Muscle of leg (tissue), 11 donors: ENCODE measurements around the gene ARL13B. TPM values are rescaled to one million over a fixed set of nuclear protein-coding genes. Genes with fewer than 3 reads are reported as not detected.
"Not testable (repeated sequence)": the region's sequence is repeated elsewhere in the genome, so short reads cannot be mapped to it uniquely, and the experiment has no call there.

Source experiments
- DNase-seq: peaks from one replicate; pipeline ENCODE4 v3.0.0; 2013
- H3K27ac ChIP-seq: one replicate; pipeline ENCODE4 v1.5.1; 2013; ENCODE audit warnings: mild to moderate bottlenecking, low read length, control low read depth
- H3K27me3 ChIP-seq: one replicate; pipeline ENCODE4 v1.6.1; 2013; ENCODE audit warnings: low read length; ENCODE audit not compliant: control insufficient read depth, insufficient read depth
- H3K36me3 ChIP-seq: one replicate; pipeline ENCODE4 v1.6.1; 2013; ENCODE audit warnings: low read length; ENCODE audit not compliant: control insufficient read depth, insufficient read depth
- H3K4me1 ChIP-seq: one replicate; pipeline ENCODE4 v1.6.1; 2013; ENCODE audit warnings: low read length; ENCODE audit not compliant: control insufficient read depth, insufficient read depth
- H3K4me3 ChIP-seq: one replicate; pipeline ENCODE4 v1.5.1; 2013; ENCODE audit warnings: low read length, control low read depth
- H3K9me3 ChIP-seq: replicated peaks from 2 replicates; pipeline ENCODE4 v1.6.1; 2013; ENCODE audit warnings: low read depth, low read length; ENCODE audit not compliant: control insufficient read depth
- WGBS: methylation state at CpG from one replicate; pipeline ENCODE4 v1.1.5; 2013; ENCODE audit warnings: missing lambda C conversion rate; ENCODE audit not compliant: insufficient coverage; 5-methylcytosine and 5-hydroxymethylcytosine counted together
- polyA plus RNA-seq, 8 donors: library from polyadenylated mRNA; unstranded; fragments of 120-200 nt; gene quantifications; one replicate each; pipeline versions ENCODE4 v1.2.1 to v1.2.3, GENCODE V29; 2013; ENCODE audit warnings: inconsistent platforms in 1 of 8, low replicate concordance in 1 of 8; ENCODE audit not compliant: insufficient read length in 8 of 8, insufficient read depth in 1 of 8
- total RNA-seq: library from RNA; stranded (reverse); fragments of 120-200 nt; gene quantifications from one replicate; pipeline ENCODE4 v1.2.4, GENCODE V29; 2013

ARL13B gene
- total and polyA plus RNA-seq, 9 donors = 5.4 to 10.5 (median 7.3) TPM

DNA sequence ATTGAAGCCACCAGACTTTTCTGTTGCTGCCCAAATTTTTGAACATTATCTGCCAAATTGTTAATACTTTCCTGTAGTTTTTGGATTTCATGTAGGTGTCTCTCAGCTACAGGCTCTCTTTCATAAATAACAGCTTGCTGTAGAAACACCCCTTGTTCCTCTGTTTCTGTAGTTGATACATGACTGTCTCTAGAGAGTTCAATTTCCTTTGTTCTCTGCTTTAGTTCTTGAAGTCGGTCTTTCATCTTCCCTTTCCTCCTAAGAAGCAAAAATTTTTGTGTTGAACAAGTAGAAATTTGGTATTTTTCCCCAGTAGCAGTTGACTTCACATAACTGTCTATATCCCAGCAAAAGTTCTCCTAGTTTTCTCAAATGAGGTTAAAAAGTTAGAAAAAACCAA is 35.1 kb downstream of the ARL13B start:
- H3K27ac ChIP-seq = no peak overlapping the region
- H3K4me1 ChIP-seq = no peaks in the 10 kb centered on the region
- H3K4me3 ChIP-seq = no peak overlapping the region
- DNase-seq = no peak
- H3K36me3 ChIP-seq = no peaks in the 10 kb centered on the region
- no CpG with 5 or more reads among the region's 1 CpG for WGBS
- H3K9me3 ChIP-seq = no peaks in the 10 kb centered on the region
- H3K27me3 ChIP-seq = no peaks in the 10 kb centered on the region

DNA sequence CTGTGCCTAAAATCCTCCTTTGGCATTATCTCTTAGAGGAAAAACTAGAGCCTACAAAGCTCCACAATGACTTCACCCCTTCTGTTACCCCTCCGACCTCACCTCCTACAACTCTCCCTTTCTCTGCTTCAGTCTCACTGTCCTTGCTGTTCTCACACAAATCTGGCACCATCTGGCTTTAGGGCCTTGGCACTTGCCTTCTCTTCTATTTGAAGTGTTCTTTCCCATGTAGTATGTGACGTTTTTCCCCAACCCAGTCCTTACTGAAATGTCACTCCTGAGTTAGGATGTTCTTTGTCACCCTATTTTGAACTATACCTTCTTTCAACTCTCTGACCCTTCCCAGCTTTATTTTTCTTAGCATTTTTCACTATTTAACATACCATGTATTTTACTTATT is 39.7 kb downstream of the ARL13B start:
- no peak overlapping the region for H3K4me3 ChIP-seq
- no peaks in the 10 kb centered on the region for H3K36me3 ChIP-seq
- no peaks in the 10 kb centered on the region for H3K9me3 ChIP-seq
- WGBS = 80% methylated on average over 1 of the region's 2 CpGs
- DNase-seq = no peak
- H3K27ac ChIP-seq = no peak overlapping the region
- H3K27me3 ChIP-seq = no peaks in the 10 kb centered on the region
- no peaks in the 10 kb centered on the region for H3K4me1 ChIP-seq

DNA sequence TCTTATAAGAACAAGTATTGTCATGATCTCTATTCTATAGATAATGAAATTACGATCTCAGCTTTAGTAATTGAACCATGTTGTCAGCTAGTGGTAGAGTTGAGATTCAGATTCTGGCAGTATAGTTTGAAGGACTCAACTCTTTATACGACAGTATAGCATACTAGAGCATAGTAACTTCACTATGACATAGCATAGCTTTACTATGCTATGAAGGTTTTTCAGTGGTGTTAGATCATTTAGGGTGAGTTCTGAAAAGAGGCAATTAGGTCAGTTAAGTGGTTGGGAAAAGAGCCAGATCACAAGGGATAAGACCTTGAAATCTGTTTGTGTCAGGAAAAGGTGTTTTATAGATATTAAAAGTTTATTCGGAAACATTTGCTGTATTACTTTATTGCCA is 40.3 kb downstream of the ARL13B start:
- Histone ChIP-seq H3K4me1 (no peaks in the 10 kb centered on the region), H3K4me3 (no peak overlapping the region), H3K27me3 (no peaks in the 10 kb centered on the region), H3K9me3 (no peaks in the 10 kb centered on the region), H3K36me3 (no peaks in the 10 kb centered on the region), H3K27ac (no peak overlapping the region)
- no peak for DNase-seq
- WGBS = no CpG with 5 or more reads among the region's 3 CpGs

DNA sequence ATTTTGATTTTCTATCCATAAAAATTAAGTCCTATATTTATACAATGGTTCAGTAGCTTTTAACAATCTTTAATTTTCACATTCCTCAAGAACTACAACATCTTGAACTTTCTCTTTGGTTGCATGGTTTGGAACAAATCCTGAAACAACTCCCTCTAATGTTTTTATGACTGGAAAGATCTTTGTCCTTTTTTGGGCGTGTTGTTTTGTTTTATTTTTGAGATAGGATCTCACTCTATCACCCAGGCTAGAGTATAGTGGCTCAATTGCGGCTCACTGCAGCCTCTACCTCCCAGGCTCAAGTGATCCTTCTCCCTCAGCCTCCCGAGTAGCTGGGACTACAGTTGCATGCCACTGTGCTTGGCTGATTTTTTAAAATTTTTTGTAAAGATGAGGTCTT is 44.4 kb downstream of the ARL13B start:
- no peaks in the 10 kb centered on the region for H3K4me1 ChIP-seq
- no peaks in the 10 kb centered on the region for H3K27me3 ChIP-seq
- WGBS = no CpG with 5 or more reads among the region's 3 CpGs
- no peaks in the 10 kb centered on the region for H3K36me3 ChIP-seq
- no peak overlapping the region for H3K4me3 ChIP-seq
- H3K27ac ChIP-seq = no peak overlapping the region
- peak; percentile 5 for DNase-seq
- no peaks in the 10 kb centered on the region for H3K9me3 ChIP-seq

DNA sequence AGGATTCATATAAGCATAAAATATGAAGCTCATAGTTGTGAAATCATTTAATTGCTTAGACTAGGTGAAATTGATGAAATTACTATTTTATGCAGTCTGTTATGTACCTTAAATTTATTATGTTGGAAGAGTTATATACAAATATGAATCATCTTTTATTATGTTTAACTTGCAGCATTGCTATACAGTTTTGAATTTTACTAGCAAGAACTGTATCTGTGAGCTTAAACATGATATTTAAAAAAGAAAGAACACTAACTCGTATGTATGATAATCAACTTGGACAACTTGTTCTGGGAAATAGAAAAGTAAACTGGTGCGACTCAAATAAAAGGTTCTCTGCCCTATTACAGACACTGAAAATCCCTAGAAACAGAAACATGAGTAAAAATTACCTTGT is 46.7 kb downstream of the ARL13B start:
- no peak for DNase-seq
- Histone ChIP-seq H3K27ac (no peak overlapping the region), H3K36me3 (no peaks in the 10 kb centered on the region), H3K27me3 (no peaks in the 10 kb centered on the region), H3K4me3 (no peak overlapping the region), H3K4me1 (no peaks in the 10 kb centered on the region), H3K9me3 (no peaks in the 10 kb centered on the region)
- WGBS = no CpG with 5 or more reads among the region's 2 CpGs

DNA sequence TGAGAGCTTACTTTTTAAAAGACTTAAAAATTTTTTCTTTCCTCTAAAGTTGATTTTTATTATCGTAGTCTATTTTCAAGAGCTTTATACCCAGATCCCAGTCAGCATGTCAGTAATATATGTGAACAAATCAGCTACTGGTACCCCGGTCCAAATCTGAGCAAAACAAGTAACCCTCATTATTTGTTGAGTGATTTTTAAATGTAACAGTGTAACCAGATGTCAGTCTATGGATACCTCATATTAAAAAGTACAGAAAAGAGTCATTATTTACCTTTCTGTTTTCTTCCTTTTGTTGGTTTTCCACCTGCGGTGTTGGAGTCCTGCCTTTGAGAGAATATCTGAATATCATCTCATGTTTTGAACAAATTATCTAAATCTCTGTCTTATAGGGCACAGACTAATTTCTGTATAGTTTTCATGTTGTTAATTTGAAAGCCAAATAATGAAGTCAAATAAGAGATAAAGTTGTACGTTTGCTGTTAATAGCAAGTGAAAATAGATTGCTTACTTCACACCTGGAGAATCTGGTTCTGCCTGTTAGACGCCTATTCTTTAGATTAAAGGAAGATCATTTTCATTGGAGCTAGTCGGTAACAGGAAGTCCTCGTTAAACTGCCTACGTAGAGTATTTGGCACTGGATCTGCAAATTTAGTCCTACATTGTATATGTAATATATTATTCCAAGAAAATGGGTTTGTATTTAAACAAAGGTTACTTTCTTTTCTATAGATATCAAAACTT is 48.3 kb downstream of the ARL13B start, which contains the start of gene STX19:
Gene STX19, minus strand, starts transcription at position 505 of the 745 bp plus-strand sequence. CDS start 13,328 bp downstream, outside the sequence.
- H3K9me3 ChIP-seq = no peaks in the 10 kb centered on the region
- peak; percentile 51 for DNase-seq
- H3K4me3 ChIP-seq = no peak within 1 kb of the TSS
- H3K27ac ChIP-seq = no peak within 1 kb of the TSS
- no peaks in the 10 kb centered on the region for H3K4me1 ChIP-seq
- no peaks in the 10 kb centered on the region for H3K27me3 ChIP-seq
- H3K36me3 ChIP-seq = no peaks in the 10 kb centered on the region
- no CpG with 5 or more reads among the region's 8 CpGs for WGBS

DNA sequence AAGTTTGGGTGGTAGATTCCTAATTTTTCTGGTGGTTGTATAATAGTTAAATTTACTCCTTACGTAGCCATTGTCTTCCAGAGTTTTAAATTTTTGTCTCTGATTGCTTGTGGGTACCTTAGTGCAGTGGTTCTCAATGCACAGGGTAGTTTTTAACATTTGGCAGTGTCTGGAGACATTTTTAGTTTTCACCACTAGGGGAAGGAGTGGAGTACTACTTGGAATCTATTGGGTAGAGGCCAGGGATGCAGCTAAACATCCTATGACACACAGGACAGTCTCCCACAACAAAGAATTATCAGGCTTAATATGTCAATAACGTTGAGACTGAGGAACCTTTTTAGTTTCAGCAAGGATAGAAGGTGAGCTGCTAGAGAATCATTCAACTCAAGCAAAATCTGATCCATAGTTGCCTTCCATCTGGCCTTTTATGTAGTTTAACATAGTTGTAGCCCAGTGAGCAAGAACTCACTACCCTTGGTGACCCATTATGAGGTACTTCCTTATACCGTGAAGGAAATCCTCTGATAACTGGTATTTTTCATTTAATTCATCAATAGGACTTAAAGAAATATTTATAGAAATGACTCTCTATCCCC is 57.1 kb downstream of the ARL13B start:
- H3K27ac ChIP-seq = no peak overlapping the region
- no peaks in the 10 kb centered on the region for H3K27me3 ChIP-seq
- H3K9me3 ChIP-seq = no peaks in the 10 kb centered on the region
- no CpG with 5 or more reads among the region's 3 CpGs for WGBS
- no peaks in the 10 kb centered on the region for H3K4me1 ChIP-seq
- peaks cover 2% of the 10 kb centered on the region for H3K36me3 ChIP-seq
- DNase-seq = peak; percentile 29
- H3K4me3 ChIP-seq = no peak overlapping the region

DNA sequence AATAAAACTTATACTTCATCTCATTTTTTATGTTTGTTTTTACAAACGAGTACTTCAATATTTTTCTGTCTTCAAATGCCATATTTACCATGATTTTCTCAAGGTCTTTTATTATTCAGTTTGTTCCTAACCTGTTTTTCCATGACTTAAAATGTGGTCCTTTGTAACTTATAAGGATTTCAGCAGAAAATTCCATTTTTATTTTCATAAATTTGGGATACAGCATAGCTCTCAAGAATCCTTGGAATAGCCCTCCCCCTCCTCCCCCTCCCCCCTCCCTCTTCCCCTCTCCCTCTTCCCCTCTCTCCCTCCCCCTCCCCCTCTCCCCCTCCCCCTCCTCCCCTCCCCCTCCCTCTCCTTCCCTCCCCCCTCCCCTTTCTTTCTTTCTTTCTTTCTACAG is 63.3 kb downstream of the ARL13B start:
- Histone ChIP-seq H3K4me3 (no peak overlapping the region), H3K27me3 (no peaks in the 10 kb centered on the region), H3K9me3 (peaks cover 3% of the 10 kb centered on the region), H3K4me1 (no peaks in the 10 kb centered on the region), H3K27ac (no peak overlapping the region), H3K36me3 (peaks cover 7% of the 10 kb centered on the region)
- WGBS = no CpG with 5 or more reads among the region's 1 CpG
- no peak for DNase-seq

DNA sequence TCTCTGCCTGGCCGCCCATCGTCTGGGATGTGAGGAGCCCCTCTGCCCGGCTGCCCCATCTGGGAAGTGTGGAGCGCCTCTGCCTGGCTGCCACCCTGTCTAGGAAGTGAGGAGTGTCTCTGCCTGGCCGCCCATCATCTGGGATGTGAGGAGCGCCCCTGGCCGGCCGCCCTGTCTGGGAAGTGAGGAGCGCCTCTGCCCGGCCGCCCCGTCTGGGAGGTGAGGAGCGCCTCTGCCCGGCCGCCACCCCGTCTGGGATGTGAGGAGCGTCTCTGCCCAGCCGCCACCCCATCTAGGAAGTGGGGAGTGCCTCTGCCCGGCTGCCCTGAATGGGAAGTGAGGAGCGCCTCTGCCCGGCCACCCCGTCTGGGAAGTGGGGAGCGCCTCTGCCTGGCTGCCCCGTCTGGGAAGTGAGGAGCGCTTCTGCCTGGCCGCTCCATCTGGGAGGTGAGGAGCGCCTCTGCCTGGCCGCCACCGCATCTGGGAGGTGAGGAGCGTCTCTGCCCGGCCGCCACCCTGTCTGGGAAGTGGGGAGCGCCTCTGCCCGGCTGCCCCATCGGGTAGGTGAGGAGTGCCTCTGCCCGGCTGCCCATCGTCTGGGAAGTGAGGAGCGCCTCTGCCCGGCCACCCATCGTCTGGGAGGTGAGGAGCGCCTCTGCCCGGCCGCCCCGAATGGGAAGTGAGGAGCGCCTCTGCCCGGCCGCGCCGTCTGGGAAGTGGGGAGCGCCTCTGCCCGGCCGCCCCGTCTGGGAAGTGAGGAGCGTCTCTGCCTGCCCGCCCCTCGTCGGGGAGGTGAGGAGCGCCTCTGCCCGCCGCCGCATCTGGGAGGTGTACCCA is 64.4 kb downstream of the ARL13B start:
- WGBS = 97% methylated on average over 51 of the region's 61 CpGs
- H3K9me3 ChIP-seq, H3K4me1 ChIP-seq, H3K4me3 ChIP-seq, H3K36me3 ChIP-seq, DNase-seq, H3K27ac ChIP-seq, H3K27me3 ChIP-seq: not testable (repeated sequence)

DNA sequence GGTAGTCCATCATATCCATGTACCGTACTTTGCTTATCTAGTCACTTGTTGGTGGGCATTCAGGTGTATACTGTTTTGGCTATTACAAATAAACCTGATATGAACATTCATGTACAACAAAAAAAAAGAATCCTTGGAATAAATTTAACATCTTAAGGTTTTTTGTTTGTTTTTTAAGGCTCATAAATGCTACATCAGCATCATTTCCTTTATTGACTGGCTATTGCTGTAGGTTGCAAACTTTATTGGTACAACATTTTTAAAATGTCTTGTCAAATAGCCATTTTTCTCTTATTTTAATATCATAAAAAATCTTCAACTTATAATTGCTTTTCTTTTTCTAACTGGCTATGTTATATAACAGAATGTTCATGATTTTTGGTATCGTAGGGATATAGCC is 66.6 kb downstream of the ARL13B start:
- peaks cover 3% of the 10 kb centered on the region for H3K9me3 ChIP-seq
- H3K36me3 ChIP-seq = peaks cover 5% of the 10 kb centered on the region
- no peak overlapping the region for H3K27ac ChIP-seq
- no peak for DNase-seq
- H3K4me3 ChIP-seq = no peak overlapping the region
- H3K27me3 ChIP-seq = no peaks in the 10 kb centered on the region
- no peaks in the 10 kb centered on the region for H3K4me1 ChIP-seq
- no CpG with 5 or more reads among the region's 2 CpGs for WGBS
